Right lobe of liver (tissue), 6 donors: ENCODE data around the gene TLL2. TPM values are rescaled to one million over a fixed set of nuclear protein-coding genes. Genes with fewer than 3 reads are reported as not detected.
A peak's percentile ranks its signal among the peaks of the same experiment; 100 is the strongest.

Source experiments
- ATAC-seq, 4 donors: fragments of 200-7000 bp; cut with Tn5 transposase; one replicate each; pipeline ENCODE4 v1.9.1; 2020; ENCODE audit warnings: mild to moderate bottlenecking in 4 of 4, moderate library complexity in 4 of 4
- DNase-seq, 3 donors: peaks; one replicate each; pipeline ENCODE4 v3.0.0-alpha.2; 2020
- H3K27ac ChIP-seq, 3 donors: fragments of 200-600 bp; one replicate each; pipeline ENCODE4 v1.8.0; 2022
- H3K27me3 ChIP-seq, 2 donors: fragments of 200-600 bp; one replicate each; pipeline ENCODE4 v1.8.0; 2022
- H3K36me3 ChIP-seq, 4 donors: fragments of 200-600 bp; sonication (generic) in 1 of 4; one replicate each; pipeline versions ENCODE4 v1.5.1 to v1.8.0; 2017 to 2022; ENCODE audit warnings: control low read depth in 1 of 4
- H3K4me1 ChIP-seq, 4 donors: fragments of 200-600 bp; sonication (generic) in 1 of 4; one replicate each; pipeline versions ENCODE4 v1.5.1 to v1.8.0; 2017 to 2022; ENCODE audit warnings: control low read depth in 1 of 4
- H3K4me3 ChIP-seq, 3 donors: fragments of 200-600 bp; one replicate each; pipeline ENCODE4 v1.8.0; 2022
- H3K9me3 ChIP-seq, 4 donors: fragments of 200-600 bp; sonication (generic) in 1 of 4; one replicate each; pipeline versions ENCODE4 v1.5.1 to v1.8.0; 2017 to 2022; ENCODE audit warnings: control low read depth in 1 of 4
- CTCF ChIP-seq, 4 donors: fragments of 200-600 bp in 3 of 4; fragments of 450-650 bp in 1 of 4; IDR thresholded peaks; one replicate each; pipeline versions ENCODE4 v1.5.1 to v1.8.0; 2016 to 2022; ENCODE audit warnings: antibody characterized with exemption in 4 of 4, mild to moderate bottlenecking in 2 of 4
- POLR2A ChIP-seq: fragments of 450-650 bp; IDR thresholded peaks from one replicate; pipeline ENCODE4 v1.6.1; 2017; ENCODE audit warnings: antibody characterized with exemption, mild to moderate bottlenecking
- WGBS: methylation state at CpG from one replicate; pipeline ENCODE4 v1.1.6; 2018; ENCODE audit warnings: low coverage, low lambda C conversion rate; ENCODE audit not compliant: insufficient coverage; ENCODE audit errors: missing lambda C conversion rate; 5-methylcytosine and 5-hydroxymethylcytosine counted together
- intact Hi-C, 2 donors: fragments of 100-400 bp; cut with DNase I; formaldehyde crosslinking; loops; one replicate each; pipeline versions ENCODE4 v1.11.2 to v1.14.1; 2022
- total RNA-seq, 6 experiments: library from RNA; depleted of rRNA in 2 of 6; stranded (reverse); fragments of >200 nt in 2 of 6; fragmentation: NEBNext Ultra II Directional in 3 of 6; extraction: Animal tissue kit (Norgen Biotek cat#: 25700) in 3 of 6; gene quantifications; one replicate each; pipeline versions ENCODE4 v1.1.0 to v1.2.4, GENCODE V29; 2016 to 2023
- donor health status: DM: no; HTN: yes; CAD: no.
- donor health status: DM: no; HTN: no; CAD: no.
- donor health status: DM: no; HTN: no; CAD: no.
- donor health status: DM: no; HTN: yes; CAD: no.
- donor health status: DM: no; HTN: yes; CAD: no.

The TLL2 gene
- total RNA-seq, 6 experiments from 2014 or later: 0.11 to 0.14 TPM; not detected in 4

GRCh38 chr10:96352027-96352426, 161.7 kb downstream of the TLL2 start:
- H3K27ac ChIP-seq: no peak overlapping the region
- no peaks in the 10 kb centered on the region for H3K9me3 ChIP-seq
- ATAC-seq (peak; percentile 58 to 85 (median 72)), DNase-seq (no peak)
- no peak overlapping the region for H3K4me3 ChIP-seq
- intact Hi-C loops: no loop called here
- no peaks in the 10 kb centered on the region for H3K36me3 ChIP-seq
- H3K4me1 ChIP-seq: peaks cover 0 to 14% (median 0%) of the 10 kb centered on the region in 4 donors
- no peaks in the 10 kb centered on the region for H3K27me3 ChIP-seq
- no peak for TF ChIP-seq CTCF (IDR thresholded peaks at IDR 0.05)

- no peak overlapping the region for H3K27ac ChIP-seq
- H3K4me1 ChIP-seq: peaks cover 0 to 14% (median 0%) of the 10 kb centered on the region in 4 donors
- H3K27me3 ChIP-seq: no peaks in the 10 kb centered on the region
- no peak overlapping the region for H3K4me3 ChIP-seq
- intact Hi-C loops: no loop called here
- no peaks in the 10 kb centered on the region for H3K36me3 ChIP-seq
- 82% methylated on average over 1 of the region's 1 CpG for WGBS
- ATAC-seq (no peak), DNase-seq (no peak)
- no peaks in the 10 kb centered on the region for H3K9me3 ChIP-seq
- TF ChIP-seq POLR2A: no peak
- no peak for TF ChIP-seq CTCF (IDR thresholded peaks at IDR 0.05)
These were observed 167.4 kb downstream of the TLL2 start for GRCh38 chr10:96346295-96346694.

GRCh38 chr10:96345222-96345621, 168.5 kb downstream of the TLL2 start:
- TF ChIP-seq CTCF (IDR thresholded peaks at IDR 0.05) (no peak), POLR2A (no peak)
- DNase-seq (no peak), ATAC-seq (no peak)
- H3K27ac ChIP-seq: no peak overlapping the region
- intact Hi-C loops: no loop called here
- WGBS: 70% methylated on average over 2 of the region's 2 CpGs
- H3K9me3 ChIP-seq: no peaks in the 10 kb centered on the region
- no peaks in the 10 kb centered on the region for H3K36me3 ChIP-seq
- H3K4me1 ChIP-seq: peaks cover 0 to 14% (median 0%) of the 10 kb centered on the region in 4 donors
- H3K27me3 ChIP-seq: no peaks in the 10 kb centered on the region
- no peak overlapping the region for H3K4me3 ChIP-seq

GRCh38 chr10:96344178-96344577, 169.5 kb downstream of the TLL2 start:
- ATAC-seq (no peak), DNase-seq (no peak)
- no peak overlapping the region for H3K27ac ChIP-seq
- peaks cover 0 to 14% (median 0%) of the 10 kb centered on the region in 4 donors for H3K4me1 ChIP-seq
- TF ChIP-seq CTCF (IDR thresholded peaks at IDR 0.05) (no peak), POLR2A (no peak)
- intact Hi-C loops: no loop called here
- no peaks in the 10 kb centered on the region for H3K27me3 ChIP-seq
- no peaks in the 10 kb centered on the region for H3K9me3 ChIP-seq
- WGBS: 100% methylated on average over 4 of the region's 4 CpGs
- H3K36me3 ChIP-seq: no peaks in the 10 kb centered on the region
- H3K4me3 ChIP-seq: no peak overlapping the region

- no peak for DNase-seq
- H3K4me3 ChIP-seq: no peak overlapping the region
- peak in 3 of 4 donors; percentile 34 to 54 (median 50) for ATAC-seq
- TF ChIP-seq CTCF (IDR thresholded peaks at IDR 0.05) (no peak), POLR2A (no peak)
- no peaks in the 10 kb centered on the region for H3K36me3 ChIP-seq
- no peak overlapping the region for H3K27ac ChIP-seq
- WGBS: 36% methylated on average over 4 of the region's 4 CpGs
- intact Hi-C loops: no loop called here
- no peaks in the 10 kb centered on the region for H3K9me3 ChIP-seq
- no peaks in the 10 kb centered on the region for H3K27me3 ChIP-seq
- peaks cover 0 to 14% (median 0%) of the 10 kb centered on the region in 4 donors for H3K4me1 ChIP-seq
These were observed 171.3 kb downstream of the TLL2 start for GRCh38 chr10:96342402-96342801.
